Measurements from ENCODE around the gene ROCK2.
"Not testable (repeated sequence)": the region's sequence is repeated elsewhere in the genome, so short reads cannot be mapped to it uniquely, and the experiment has no call there.

DNA sequence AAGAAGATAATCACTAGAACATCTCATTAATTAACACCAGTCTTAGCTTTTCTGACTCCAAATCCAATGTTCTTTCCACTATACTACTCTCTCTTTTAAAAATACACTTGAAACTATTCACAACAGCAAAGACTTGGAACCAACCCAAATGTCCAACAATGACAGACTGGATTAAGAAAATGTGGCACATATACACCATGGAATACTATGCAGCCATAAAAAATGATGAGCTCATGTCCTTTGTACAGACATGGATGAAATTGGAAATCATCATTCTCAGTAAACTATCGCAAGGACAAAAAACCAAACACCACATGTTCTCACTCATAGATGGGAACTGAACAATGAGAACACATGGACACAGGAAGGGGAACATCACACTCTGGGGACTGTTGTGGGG lies 15.9 kb downstream of the ROCK2 start:
- TF ChIP-seq SIX5 (IDR thresholded peaks at IDR 0.05; ENCODE audit: low read depth, low read length); MAX (IDR thresholded peaks at IDR 0.05); CEBPB (IDR thresholded peaks at IDR 0.05; ENCODE audit: low read depth, low read length); POLR2A (IDR thresholded peaks at IDR 0.05; ENCODE audit: control extremely low read depth in 1 of 2, low read depth in 2 of 2, low read length in 2 of 2); GABPA (IDR thresholded peaks at IDR 0.05; ENCODE audit: borderline replicate concordance, insufficient read depth, low read length); RXRA (IDR thresholded peaks at IDR 0.05; ENCODE audit: insufficient read depth, low read depth, low read length); NRF1 (IDR thresholded peaks at IDR 0.05; ENCODE audit: low read depth, low read length): not testable (repeated sequence)
- TF ChIP-seq, protein P1, sequence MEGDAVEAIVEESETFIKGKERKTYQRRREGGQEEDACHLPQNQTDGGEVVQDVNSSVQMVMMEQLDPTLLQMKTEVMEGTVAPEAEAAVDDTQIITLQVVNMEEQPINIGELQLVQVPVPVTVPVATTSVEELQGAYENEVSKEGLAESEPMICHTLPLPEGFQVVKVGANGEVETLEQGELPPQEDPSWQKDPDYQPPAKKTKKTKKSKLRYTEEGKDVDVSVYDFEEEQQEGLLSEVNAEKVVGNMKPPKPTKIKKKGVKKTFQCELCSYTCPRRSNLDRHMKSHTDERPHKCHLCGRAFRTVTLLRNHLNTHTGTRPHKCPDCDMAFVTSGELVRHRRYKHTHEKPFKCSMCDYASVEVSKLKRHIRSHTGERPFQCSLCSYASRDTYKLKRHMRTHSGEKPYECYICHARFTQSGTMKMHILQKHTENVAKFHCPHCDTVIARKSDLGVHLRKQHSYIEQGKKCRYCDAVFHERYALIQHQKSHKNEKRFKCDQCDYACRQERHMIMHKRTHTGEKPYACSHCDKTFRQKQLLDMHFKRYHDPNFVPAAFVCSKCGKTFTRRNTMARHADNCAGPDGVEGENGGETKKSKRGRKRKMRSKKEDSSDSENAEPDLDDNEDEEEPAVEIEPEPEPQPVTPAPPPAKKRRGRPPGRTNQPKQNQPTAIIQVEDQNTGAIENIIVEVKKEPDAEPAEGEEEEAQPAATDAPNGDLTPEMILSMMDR (IDR thresholded peaks at IDR 0.05; ENCODE audit: control extremely low read depth in 1 of 3, insufficient read depth in 1 of 3, low read depth in 1 of 3, low read length in 3 of 3): not testable (repeated sequence)

Measured in H1 (cell line).